ENCODE measurements around the gene CDPF1. TPM values are rescaled to one million over a fixed set of nuclear protein-coding genes. Genes with fewer than 3 reads are reported as not detected.

The CDPF1 gene
- polyA plus RNA-seq, 2 of the 4 experiments (the other 2 are of a cell fraction) = 8.9 to 9.6 TPM

GRCh38 chr22:46196278-46196677 lies 53.8 kb downstream of the CDPF1 start (continued):
- no peak for TF ChIP-seq CTCF (IDR thresholded peaks at IDR 0.05)
- no peak for TF ChIP-seq ZC3H11A (IDR thresholded peaks at IDR 0.05)
- TF ChIP-seq NFE2L2 (conservative IDR thresholded peaks at IDR 0.05; ENCODE audit: low read length) = no peak
- TF ChIP-seq RFX5 (IDR thresholded peaks at IDR 0.05) = no peak
- TF ChIP-seq HOXB13 (CRISPR knock-in tag; IDR thresholded peaks at IDR 0.05; ENCODE audit: low read depth) = no peak

- Histone ChIP-seq H3K9me3 (no peaks in the 10 kb centered on the region), H3K27ac (no peak overlapping the region), H3K4me3 (no peak overlapping the region), H3K4me1 (no peaks in the 10 kb centered on the region), H3K4me2 (no peak overlapping the region)
- CTCF ChIA-PET = interaction anchor here (0.7 kb wide), 1 partner anchor 120 kb away, joined by 5 read pairs; no protein-coding TSS in a partner anchor
- DNase-seq (ENCODE audit: low read depth in 1 of 2, low spot score in 1 of 2) = no peak
- 75% methylated on average over 15 of the region's 18 CpGs for WGBS (ENCODE audit: missing lambda C conversion rate)
- ATAC-seq = no peak
- FAIRE-seq = no peak
- TF ChIP-seq NR3C1 (IDR thresholded peaks at IDR 0.05) (no peak), MAZ (IDR thresholded peaks at IDR 0.05; ENCODE audit: borderline replicate concordance, low read depth, low read length) (no peak), FOXS1 (CRISPR knock-in tag; IDR thresholded peaks at IDR 0.05) (no peak), FOSL2 (IDR thresholded peaks at IDR 0.05) (no peak), FOSL2 (CRISPR knock-in tag; IDR thresholded peaks at IDR 0.05) (no peak), SMC3 (IDR thresholded peaks at IDR 0.05) (no peak), CBX2 (IDR thresholded peaks at IDR 0.05; ENCODE audit: borderline replicate concordance, low read depth) (no peak), HOXB13 (CRISPR knock-in tag; IDR thresholded peaks at IDR 0.05; ENCODE audit: low read depth) (no peak), ATOH8 (CRISPR knock-in tag; IDR thresholded peaks at IDR 0.05; ENCODE audit: low read depth) (no peak), JUNB (IDR thresholded peaks at IDR 0.05) (no peak), GATA3 (IDR thresholded peaks at IDR 0.05; ENCODE audit: borderline replicate concordance) (no peak), RCOR1 (IDR thresholded peaks at IDR 0.05; ENCODE audit: low read depth, low read length) (no peak), HDAC2 (IDR thresholded peaks at IDR 0.05) (no peak), HOXB5 (CRISPR knock-in tag; IDR thresholded peaks at IDR 0.05) (no peak), CHD2 (IDR thresholded peaks at IDR 0.05; ENCODE audit: low read length, partially characterized antibody) (no peak)
- POLR2A ChIA-PET = no interaction called here
These were observed 54.5 kb downstream of the CDPF1 start for GRCh38 chr22:46195487-46196165.

Other genes starting within 250 kb of the CDPF1 start
- gene PPARA, start 99.8 kb downstream of the CDPF1 start, polyA plus RNA-seq (2011; rRNA removed) = 2.8 and 3.7 TPM in 2 replicates
- gene PPARA, start 99.8 kb downstream of the CDPF1 start, polyA plus RNA-seq (2017; fragmentation: RNase III; extraction: RNeasy Plus Mini Kit Qiagen cat#74134 plus additional on column Dnase treatment) = 2.4 to 2.7 TPM (median 2.6 TPM) in 3 replicates
- gene PKDREJ, start 13.1 kb upstream of the CDPF1 start, polyA plus RNA-seq (2011; rRNA removed) = not detected in 2 replicates
- gene PKDREJ, start 13.1 kb upstream of the CDPF1 start, polyA plus RNA-seq (2017; fragmentation: RNase III; extraction: RNeasy Plus Mini Kit Qiagen cat#74134 plus additional on column Dnase treatment) = not detected in 3 replicates
- 12.4 and 17.3 TPM in 2 replicates for gene TTC38, start 17.7 kb upstream of the CDPF1 start, polyA plus RNA-seq (2011; rRNA removed)
- gene TTC38, start 17.7 kb upstream of the CDPF1 start, polyA plus RNA-seq (2017; fragmentation: RNase III; extraction: RNeasy Plus Mini Kit Qiagen cat#74134 plus additional on column Dnase treatment) = 17.6 to 22.1 TPM (median 20.3 TPM) in 3 replicates
- 11.4 and 11.5 TPM in 2 replicates for gene GTSE1, start 46.6 kb upstream of the CDPF1 start, polyA plus RNA-seq (2011; rRNA removed)
- 22.9 to 26.9 TPM (median 25.7 TPM) in 3 replicates for gene GTSE1, start 46.6 kb upstream of the CDPF1 start, polyA plus RNA-seq (2017; fragmentation: RNase III; extraction: RNeasy Plus Mini Kit Qiagen cat#74134 plus additional on column Dnase treatment)
- gene TRMU, start 85.4 kb upstream of the CDPF1 start, polyA plus RNA-seq (2011; rRNA removed) = 30.7 and 33.4 TPM in 2 replicates
- gene TRMU, start 85.4 kb upstream of the CDPF1 start, polyA plus RNA-seq (2017; fragmentation: RNase III; extraction: RNeasy Plus Mini Kit Qiagen cat#74134 plus additional on column Dnase treatment) = 39.6 to 44.1 TPM (median 41.9 TPM) in 3 replicates